Measurements from ENCODE around the gene DOCK3. TPM values are rescaled to one million over a fixed set of nuclear protein-coding genes. Genes with fewer than 3 reads are reported as not detected.
"Not testable (repeated sequence)": the region's sequence is repeated elsewhere in the genome, so short reads cannot be mapped to it uniquely, and the experiment has no call there.

The DOCK3 gene
- total RNA-seq, 3 donors from 2014 or later (not counting 1 experiment from before 2014, with no cell fraction given), result 1.4 to 2.4 (median 1.7) TPM

- peaks cover 44% of the 10 kb centered on the region for H3K4me1 ChIP-seq (ENCODE audit: control insufficient read depth, insufficient read depth, low read length)
- peak overlapping the region; percentile 97 for H3K4me3 Mint-ChIP-seq
These were observed 711.6 kb downstream of the DOCK3 start for GRCh38 chr3:51386159-51386851.

GRCh38 chr3:51386852-51387229 is 712.1 kb downstream of the DOCK3 start:
- 96% methylated on average over 5 of the region's 5 CpGs for WGBS (ENCODE audit: insufficient coverage)
- Histone ChIP-seq H3K9me3 (ENCODE audit: control insufficient read depth, insufficient read depth, low read length) (no peaks in the 10 kb centered on the region), H3K36me3 (ENCODE audit: control insufficient read depth, insufficient read depth, low read length) (peaks cover 20% of the 10 kb centered on the region), H3K4me1 (ENCODE audit: control insufficient read depth, insufficient read depth, low read length) (peaks cover 46% of the 10 kb centered on the region), H3K4me3 (ENCODE audit: low read length) (no peak overlapping the region), H3K27me3 (ENCODE audit: control insufficient read depth, insufficient read depth, low read length) (no peaks in the 10 kb centered on the region), H3K27ac (ENCODE audit: low read length) (peak overlapping the region; percentile 8)
- H3K4me1 Mint-ChIP-seq, result peaks cover 46 to 51% of the 10 kb centered on the region in 2 donors
- H3K36me3 Mint-ChIP-seq, result no peaks in the 10 kb centered on the region
- ATAC-seq, result no peak
- H3K27ac Mint-ChIP-seq, result peak overlapping the region; percentile 96 to 98
- no peaks in the 10 kb centered on the region for H3K9me3 Mint-ChIP-seq
- intact Hi-C loops (cut with micrococcal nuclease), result loop anchor here (5.0 to 10.0 kb wide), 2 partner anchors 415 to 1032 kb away; partner anchors contain the start of genes CYB561D2, NPRL2 and TMEM115
- no peak overlapping the region for H3K4me3 Mint-ChIP-seq
- H3K27me3 Mint-ChIP-seq (ENCODE audit: low read depth in 2 of 2), result no peaks in the 10 kb centered on the region
- no peak for DNase-seq
- TF ChIP-seq CTCF (IDR thresholded peaks at IDR 0.05), result no peak

More at GRCh38 chr3:51386159-51386851, 711.6 kb downstream of the DOCK3 start:
- no peaks in the 10 kb centered on the region for H3K27me3 ChIP-seq (ENCODE audit: control insufficient read depth, insufficient read depth, low read length)
- no peak overlapping the region for H3K4me3 ChIP-seq (ENCODE audit: low read length)
- 44% methylated on average over 8 of the region's 8 CpGs for WGBS (ENCODE audit: insufficient coverage)
- H3K27ac ChIP-seq (ENCODE audit: low read length), result peak overlapping the region; percentile 8
- no peak for TF ChIP-seq CTCF (IDR thresholded peaks at IDR 0.05)
- Mint-ChIP-seq H3K36me3 (no peaks in the 10 kb centered on the region), H3K27ac (peak overlapping the region; percentile 96 to 98), H3K4me1 (peaks cover 46 to 51% of the 10 kb centered on the region in 2 donors), H3K27me3 (ENCODE audit: low read depth in 2 of 2) (no peaks in the 10 kb centered on the region), H3K9me3 (no peaks in the 10 kb centered on the region)
- ATAC-seq (no peak), DNase-seq (no peak)
- H3K9me3 ChIP-seq (ENCODE audit: control insufficient read depth, insufficient read depth, low read length), result no peaks in the 10 kb centered on the region
- intact Hi-C loops (cut with micrococcal nuclease), result loop anchor here (5.0 to 10.0 kb wide), 2 partner anchors 416 to 1032 kb away; partner anchors contain the start of genes CYB561D2, NPRL2 and TMEM115
- H3K36me3 ChIP-seq (ENCODE audit: control insufficient read depth, insufficient read depth, low read length), result peaks cover 20% of the 10 kb centered on the region

GRCh38 chr3:51387281-51387680 is 712.6 kb downstream of the DOCK3 start:
- Histone ChIP-seq H3K36me3 (ENCODE audit: control insufficient read depth, insufficient read depth, low read length) (peaks cover 20% of the 10 kb centered on the region), H3K4me1 (ENCODE audit: control insufficient read depth, insufficient read depth, low read length) (peaks cover 50% of the 10 kb centered on the region)
- ATAC-seq; H3K9me3 Mint-ChIP-seq; H3K27ac ChIP-seq (ENCODE audit: low read length); H3K27me3 Mint-ChIP-seq (ENCODE audit: low read depth in 2 of 2); H3K9me3 ChIP-seq (ENCODE audit: control insufficient read depth, insufficient read depth, low read length); DNase-seq; H3K36me3 Mint-ChIP-seq; H3K4me3 Mint-ChIP-seq; H3K27me3 ChIP-seq (ENCODE audit: control insufficient read depth, insufficient read depth, low read length); H3K4me3 ChIP-seq (ENCODE audit: low read length): not testable (repeated sequence)
- Mint-ChIP-seq H3K4me1 (peaks cover 46 to 51% of the 10 kb centered on the region in 2 donors), H3K27ac (peak overlapping the region in 1 of 2 donors; percentile 1)
- WGBS (ENCODE audit: insufficient coverage), result 91% methylated on average over 6 of the region's 6 CpGs
- intact Hi-C loops (cut with micrococcal nuclease), result loop anchor here (5.0 to 10.0 kb wide), 2 partner anchors 415 to 1032 kb away; partner anchors contain the start of genes CYB561D2, NPRL2 and TMEM115

- Histone ChIP-seq H3K4me3 (ENCODE audit: low read length) (no peak overlapping the region), H3K9me3 (ENCODE audit: control insufficient read depth, insufficient read depth, low read length) (no peaks in the 10 kb centered on the region), H3K36me3 (ENCODE audit: control insufficient read depth, insufficient read depth, low read length) (peaks cover 32% of the 10 kb centered on the region), H3K4me1 (ENCODE audit: control insufficient read depth, insufficient read depth, low read length) (peaks cover 61% of the 10 kb centered on the region), H3K27ac (ENCODE audit: low read length) (no peak overlapping the region), H3K27me3 (ENCODE audit: control insufficient read depth, insufficient read depth, low read length) (no peaks in the 10 kb centered on the region)
- Mint-ChIP-seq H3K36me3 (no peaks in the 10 kb centered on the region), H3K27me3 (ENCODE audit: low read depth in 2 of 2) (no peaks in the 10 kb centered on the region), H3K4me1 (peaks cover 46 to 57% of the 10 kb centered on the region in 2 donors), H3K27ac (no peak overlapping the region), H3K4me3 (no peak overlapping the region), H3K9me3 (no peaks in the 10 kb centered on the region)
- no peak for TF ChIP-seq CTCF (IDR thresholded peaks at IDR 0.05)
- intact Hi-C loops (cut with micrococcal nuclease), result loop anchor here (5.0 to 10.0 kb wide), 2 partner anchors 414 to 1034 kb away; partner anchors contain the start of genes CYB561D2, NPRL2 and TMEM115
- DNase-seq (no peak), ATAC-seq (no peak)
- whole genome bisulfite sequencing (ENCODE audit: insufficient coverage), result 88% methylated on average over 6 of the region's 6 CpGs
These were observed 713.7 kb downstream of the DOCK3 start for GRCh38 chr3:51388286-51389029.
